OCI-LY7 (cell line): ENCODE data around the gene C2CD3. TPM values are rescaled to one million over a fixed set of nuclear protein-coding genes. Genes with fewer than 3 reads are reported as not detected.
"Not testable (repeated sequence)": the region's sequence is repeated elsewhere in the genome, so short reads cannot be mapped to it uniquely, and the experiment has no call there.

Experiments
- BruUV-seq: library from RNA; stranded (reverse); fragments of 400-500 nt; replicated peaks from 2 replicates; lab custom pipeline; 2021; lab: Mats Ljungman, UMichigan
- CTCF ChIA-PET: fragments of 300-600 bp; sonication (Branson Sonifier 250); formaldehyde crosslinking; loops from one replicate; lab custom pipeline; 2022; ENCODE audit warnings: antibody characterized with exemption; ENCODE audit not compliant: unreplicated experiment; lab: Charles Lee
- POLR2A ChIA-PET: fragments of 300-600 bp; sonication (Branson Sonifier 250); formaldehyde crosslinking; loops from one replicate; lab custom pipeline; 2022; ENCODE audit warnings: antibody characterized with exemption; lab: Charles Lee
- DNase-seq: peaks from one replicate; pipeline ENCODE4 v3.0.0-alpha.2; 2015; ENCODE audit warnings: low spot score
- H2AFZ ChIP-seq: fragments of 200-600 bp; sonication (generic), shearing (Covaris generic); 2 replicates; pipeline ENCODE4 v1.6.1; 2014; ENCODE audit warnings: mild to moderate bottlenecking, antibody characterized with exemption, low read length, moderate library complexity
- H3K27ac ChIP-seq: fragments of 200-600 bp; sonication (generic); 2 replicates; pipeline ENCODE4 v1.5.1; 2014; ENCODE audit warnings: mixed run types, low read depth, mild to moderate bottlenecking, moderate library complexity, low read length, inconsistent platforms; ENCODE audit not compliant: poor library complexity, severe bottlenecking
- H3K36me3 ChIP-seq: fragments of 200-600 bp; sonication (generic); 2 replicates; pipeline ENCODE4 v1.6.1; 2014; ENCODE audit warnings: mild to moderate bottlenecking, antibody characterized with exemption, low read length, moderate library complexity, mixed read lengths; ENCODE audit not compliant: insufficient read depth
- H3K4me1 ChIP-seq: fragments of 200-600 bp; sonication (generic); 2 replicates; pipeline ENCODE4 v1.5.1; 2014; ENCODE audit warnings: mild to moderate bottlenecking, low read length; ENCODE audit not compliant: insufficient read depth, poor library complexity, severe bottlenecking
- H3K4me2 ChIP-seq: fragments of 200-600 bp; sonication (generic); 2 replicates; pipeline ENCODE4 v1.6.1; 2014; ENCODE audit warnings: mild to moderate bottlenecking, low read length
- H3K4me3 ChIP-seq: fragments of 200-600 bp; sonication (generic); 2 replicates; pipeline ENCODE4 v1.5.1; 2014; ENCODE audit warnings: mild to moderate bottlenecking, low read depth, low read length; ENCODE audit not compliant: poor library complexity, severe bottlenecking
- H3K79me2 ChIP-seq: fragments of 200-600 bp; sonication (generic); 2 replicates; pipeline ENCODE4 v1.6.1; 2016; ENCODE audit warnings: low read depth, mild to moderate bottlenecking, low read length, moderate library complexity, mixed read lengths; ENCODE audit not compliant: insufficient read depth
- H3K9me2 ChIP-seq: fragments of 200-600 bp; sonication (generic); 2 replicates; pipeline ENCODE4 v1.6.1; 2016; ENCODE audit warnings: mild to moderate bottlenecking, low read length, mixed read lengths; ENCODE audit not compliant: insufficient read depth
- H3K9me3 ChIP-seq: fragments of 200-600 bp; sonication (generic); 2 replicates; pipeline ENCODE4 v1.6.1; 2014; ENCODE audit warnings: mild to moderate bottlenecking, mixed run types, low read length, mixed read lengths
- H4K20me1 ChIP-seq: fragments of 200-600 bp; sonication (generic); 2 replicates; pipeline ENCODE4 v1.6.1; 2014; ENCODE audit warnings: mild to moderate bottlenecking, antibody characterized with exemption, low read length, moderate library complexity, mixed read lengths; ENCODE audit not compliant: insufficient read depth
- CTCF ChIP-seq: fragments of 200-600 bp; sonication (generic); conservative IDR thresholded peaks from 2 replicates; pipeline ENCODE4 v1.5.1; 2014; ENCODE audit warnings: mild to moderate bottlenecking, antibody characterized with exemption, low read length, moderate library complexity, mixed read lengths
- EZH2phosphoT487 ChIP-seq: fragments of 200-600 bp; sonication (generic); IDR thresholded peaks from 2 replicates; pipeline ENCODE4 v1.6.1; 2018; ENCODE audit warnings: low read depth, borderline replicate concordance, mild to moderate bottlenecking, mixed run types, antibody characterized with exemption, low read length, moderate library complexity, mixed read lengths
- intact Hi-C: fragments of 100-400 bp; cut with micrococcal nuclease; formaldehyde crosslinking; loops from one replicate; pipeline ENCODE4 v1.10.0; 2022; ENCODE audit not compliant: unreplicated experiment
- total RNA-seq, 2 experiments: library from RNA; depleted of rRNA in 1 of 2; stranded (reverse); fragments of >200 nt in 1 of 2; shearing (Covaris generic) in 1 of 2; gene quantifications; 2 replicates each; pipeline ENCODE4 v1.2.3, GENCODE V29; 2014 to 2022

The C2CD3 gene
- total RNA-seq, 2 experiments from 2014 or later = 29.2 to 32.1 TPM

GRCh38 chr11:74063628-74064027 lies 107.2 kb downstream of the C2CD3 start:
- H4K20me1 ChIP-seq, DNase-seq, H3K79me2 ChIP-seq, POLR2A ChIA-PET, H3K4me1 ChIP-seq, H3K4me3 ChIP-seq, H3K27ac ChIP-seq, CTCF ChIA-PET, BruUV-seq, H3K9me2 ChIP-seq, H2AFZ ChIP-seq, H3K4me2 ChIP-seq, H3K9me3 ChIP-seq, intact Hi-C loops: not testable (repeated sequence)
- peaks cover 11% of the 10 kb centered on the region; the same call in 1 of the 2 replicates for H3K36me3 ChIP-seq

DNA sequence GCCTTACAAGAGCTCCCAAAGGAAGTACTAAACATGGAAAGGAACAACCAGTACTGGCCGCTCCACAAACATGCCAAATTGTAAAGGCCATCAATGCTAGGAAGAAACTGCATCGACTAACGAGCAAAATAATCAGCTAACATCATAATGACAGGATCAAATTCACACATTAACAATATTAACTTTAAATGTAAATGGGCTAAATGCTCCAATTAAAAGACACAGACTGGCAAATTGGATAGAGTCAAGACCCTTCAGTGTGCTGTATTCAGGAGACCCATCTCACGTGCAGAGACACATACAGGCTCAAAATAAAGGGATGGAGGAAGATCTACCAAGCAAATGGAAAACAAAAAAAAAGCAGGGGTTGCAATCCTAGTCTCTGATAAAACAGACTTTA lies 109.2 kb downstream of the C2CD3 start:
- CTCF ChIA-PET, H3K9me3 ChIP-seq, H3K4me2 ChIP-seq, BruUV-seq, H4K20me1 ChIP-seq, H3K4me1 ChIP-seq, intact Hi-C loops, DNase-seq, H2AFZ ChIP-seq, H3K79me2 ChIP-seq, H3K9me2 ChIP-seq, H3K4me3 ChIP-seq, H3K27ac ChIP-seq: not testable (repeated sequence)
- H3K36me3 ChIP-seq = peaks cover 11% of the 10 kb centered on the region
- POLR2A ChIA-PET = interaction anchor here (0.9 kb wide), 1 partner anchor 10 kb away, joined by 3 read pairs; no protein-coding TSS in a partner anchor

DNA sequence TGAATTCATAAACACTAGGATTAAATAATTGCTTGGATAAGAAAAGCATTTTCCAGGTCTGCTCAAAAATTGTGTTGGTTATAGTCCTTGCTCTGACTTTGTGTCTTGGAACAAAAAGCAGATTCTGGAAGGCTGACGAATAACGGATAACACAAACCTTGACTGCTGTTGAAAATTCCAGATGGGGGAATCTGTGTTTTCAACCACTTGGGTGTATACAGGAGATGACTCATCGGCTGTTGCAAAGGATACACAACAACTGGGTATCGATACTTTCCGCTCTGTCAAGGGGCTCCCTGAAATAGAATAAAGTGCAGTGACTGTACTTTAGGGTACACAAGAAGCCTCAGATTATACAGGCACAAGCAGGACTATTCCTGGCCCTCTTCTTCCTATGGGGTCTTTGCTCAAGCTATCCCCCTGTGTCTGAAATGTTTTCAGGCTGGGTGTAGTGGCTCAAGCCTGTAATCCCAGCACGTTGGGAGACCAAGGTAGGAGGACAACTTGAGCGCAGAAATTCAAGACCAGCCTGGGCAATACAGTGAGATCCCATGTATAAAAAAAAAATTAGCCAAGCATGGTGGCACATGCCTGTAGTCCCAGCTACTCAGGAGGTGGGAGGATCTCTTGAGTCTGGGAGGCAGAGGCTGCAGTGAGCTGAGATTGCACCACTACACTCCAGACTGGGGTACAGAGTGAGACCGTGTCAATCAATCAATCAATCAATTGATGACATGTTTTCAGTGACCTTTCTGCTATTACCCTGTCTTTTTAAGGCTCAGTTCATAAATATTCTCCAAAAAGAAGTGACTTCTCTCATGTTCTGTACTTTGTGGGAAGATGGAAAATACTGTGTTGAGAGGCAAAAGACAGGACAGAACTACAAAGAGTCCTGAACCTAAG lies 113.3 kb downstream of the C2CD3 start:
- no peaks in the 10 kb centered on the region for H3K9me2 ChIP-seq
- intact Hi-C loops = no loop called here
- DNase-seq = no peak
- no TSS peak for BruUV-seq
- ChIA-PET CTCF (no interaction called here), POLR2A (interaction anchor here (0.6 to 0.7 kb wide), 2 partner anchors 30 to 42 kb away, joined by 3 to 4 read pairs; no protein-coding TSS in a partner anchor)
- H3K4me2 ChIP-seq = no peak overlapping the region
- H3K27ac ChIP-seq = no peak overlapping the region
- H3K4me3 ChIP-seq = no peak overlapping the region
- H3K36me3 ChIP-seq = peaks cover 26% of the 10 kb centered on the region
- no peak for TF ChIP-seq EZH2phosphoT487
- no peak for TF ChIP-seq CTCF
- no peaks in the 10 kb centered on the region for H3K9me3 ChIP-seq
- H2AFZ ChIP-seq = no peak overlapping the region
- no peaks in the 10 kb centered on the region for H3K79me2 ChIP-seq
- no peaks in the 10 kb centered on the region for H4K20me1 ChIP-seq
- no peaks in the 10 kb centered on the region for H3K4me1 ChIP-seq
